ENCODE data around the gene BMERB1. TPM values are rescaled to one million over a fixed set of nuclear protein-coding genes. Genes with fewer than 3 reads are reported as not detected.

The BMERB1 gene
- total RNA-seq, 1 experiment from 2014 or later: 3.8 TPM

DNA sequence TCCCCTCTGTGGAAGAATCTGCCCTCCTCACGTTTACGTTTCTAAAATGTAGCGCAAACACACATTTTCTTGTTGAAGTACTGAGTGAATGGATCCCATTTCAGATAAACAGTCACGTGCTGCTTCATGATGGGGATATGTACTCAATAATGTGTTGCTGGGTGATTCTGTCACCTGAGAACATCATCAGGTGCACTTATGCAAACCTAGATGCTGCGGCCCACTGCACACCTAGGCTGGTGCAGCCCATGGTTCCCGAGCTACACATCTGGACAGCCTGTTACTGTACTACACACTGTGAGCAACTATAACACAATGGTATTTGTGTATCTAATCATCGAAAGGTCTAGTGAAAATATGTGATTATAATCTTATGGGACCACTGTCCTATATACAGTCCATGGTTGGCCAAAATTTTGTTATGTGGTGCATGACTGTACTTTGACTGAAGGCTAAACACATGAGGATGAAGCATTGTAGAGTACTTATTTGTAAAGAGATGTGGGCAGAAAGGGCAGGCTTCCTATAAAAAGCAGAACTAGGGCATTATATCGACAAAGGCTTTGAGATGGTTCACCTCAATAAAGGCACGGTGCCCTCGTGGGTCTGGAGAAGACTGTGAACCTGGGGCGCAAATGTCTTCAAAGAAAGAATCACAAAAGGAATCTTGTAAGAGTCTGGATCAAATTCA is 182.2 kb downstream of the BMERB1 start:
- TF ChIP-seq EZH2 (IDR thresholded peaks at IDR 0.05; ENCODE audit: low read length, unreplicated experiment) (no peak), EZH2phosphoT487 (IDR thresholded peaks at IDR 0.05; ENCODE audit: borderline replicate concordance, low read length) (no peak)
- TF ChIP-seq, protein P1, sequence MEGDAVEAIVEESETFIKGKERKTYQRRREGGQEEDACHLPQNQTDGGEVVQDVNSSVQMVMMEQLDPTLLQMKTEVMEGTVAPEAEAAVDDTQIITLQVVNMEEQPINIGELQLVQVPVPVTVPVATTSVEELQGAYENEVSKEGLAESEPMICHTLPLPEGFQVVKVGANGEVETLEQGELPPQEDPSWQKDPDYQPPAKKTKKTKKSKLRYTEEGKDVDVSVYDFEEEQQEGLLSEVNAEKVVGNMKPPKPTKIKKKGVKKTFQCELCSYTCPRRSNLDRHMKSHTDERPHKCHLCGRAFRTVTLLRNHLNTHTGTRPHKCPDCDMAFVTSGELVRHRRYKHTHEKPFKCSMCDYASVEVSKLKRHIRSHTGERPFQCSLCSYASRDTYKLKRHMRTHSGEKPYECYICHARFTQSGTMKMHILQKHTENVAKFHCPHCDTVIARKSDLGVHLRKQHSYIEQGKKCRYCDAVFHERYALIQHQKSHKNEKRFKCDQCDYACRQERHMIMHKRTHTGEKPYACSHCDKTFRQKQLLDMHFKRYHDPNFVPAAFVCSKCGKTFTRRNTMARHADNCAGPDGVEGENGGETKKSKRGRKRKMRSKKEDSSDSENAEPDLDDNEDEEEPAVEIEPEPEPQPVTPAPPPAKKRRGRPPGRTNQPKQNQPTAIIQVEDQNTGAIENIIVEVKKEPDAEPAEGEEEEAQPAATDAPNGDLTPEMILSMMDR (conservative IDR thresholded peaks at IDR 0.05; ENCODE audit: low read depth, low read length): no peak
- Histone ChIP-seq H3K9me3 (ENCODE audit: low read length) (no peaks in the 10 kb centered on the region), H3K27me3 (ENCODE audit: low read length) (no peaks in the 10 kb centered on the region), H4K20me1 (ENCODE audit: low read length) (no peaks in the 10 kb centered on the region), H3K4me1 (ENCODE audit: insufficient read depth, low read length) (peaks cover 5% of the 10 kb centered on the region), H3K79me2 (ENCODE audit: low read length) (no peaks in the 10 kb centered on the region), H3K4me3 (ENCODE audit: low read length) (no peak overlapping the region), H3K9me2 (replicated peaks; ENCODE audit: low read length) (no peaks in the 10 kb centered on the region), H3K9ac (ENCODE audit: low read length) (no peak overlapping the region), H3K27ac (ENCODE audit: low read length) (no peak overlapping the region), H2AFZ (ENCODE audit: low read length) (no peak overlapping the region), H3F3A (ENCODE audit: low read length, unreplicated experiment) (no peaks in the 10 kb centered on the region), H3K4me2 (ENCODE audit: low read length) (no peak overlapping the region), H3K36me3 (ENCODE audit: low read depth, low read length) (no peaks in the 10 kb centered on the region; the same call in 1 of the 2 replicates)
- POLR2A ChIA-PET (ENCODE audit: unreplicated experiment): no interaction called here
- no peak for DNase-seq
- CTCF ChIA-PET: no interaction called here
- intact Hi-C loops (cut with micrococcal nuclease): no loop called here
- BruUV-seq (replicated peaks): no TSS peak
- no peak for ATAC-seq

DNA sequence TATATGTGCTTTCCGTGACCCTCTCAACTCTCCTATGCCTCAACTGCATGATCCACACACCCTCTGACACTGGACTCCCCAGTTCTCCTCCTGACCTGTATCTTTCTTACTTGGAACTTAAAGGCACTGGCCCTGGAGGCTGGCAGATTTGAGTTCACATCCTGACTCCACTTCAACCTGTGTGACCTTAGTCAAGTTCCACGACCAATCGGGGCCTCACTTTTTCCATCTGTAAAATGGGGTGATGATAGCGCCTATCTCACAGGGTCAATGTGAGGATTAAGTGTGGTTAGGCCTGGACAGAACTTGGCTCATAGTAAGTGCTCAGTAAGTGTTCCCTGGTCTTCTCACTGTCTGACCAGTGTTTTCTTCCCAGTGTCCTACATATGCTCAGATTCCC is 183.5 kb downstream of the BMERB1 start:
- Histone ChIP-seq H3K79me2 (ENCODE audit: low read length) (no peaks in the 10 kb centered on the region), H3K4me3 (ENCODE audit: low read length) (no peak overlapping the region), H3K27ac (ENCODE audit: low read length) (no peak overlapping the region), H3K9ac (ENCODE audit: low read length) (no peak overlapping the region), H3K36me3 (ENCODE audit: low read depth, low read length) (no peaks in the 10 kb centered on the region; the same call in 1 of the 2 replicates), H3K9me3 (ENCODE audit: low read length) (no peaks in the 10 kb centered on the region), H2AFZ (ENCODE audit: low read length) (no peak overlapping the region), H3F3A (ENCODE audit: low read length, unreplicated experiment) (no peaks in the 10 kb centered on the region), H3K9me2 (replicated peaks; ENCODE audit: low read length) (no peaks in the 10 kb centered on the region), H3K27me3 (ENCODE audit: low read length) (no peaks in the 10 kb centered on the region), H3K4me2 (ENCODE audit: low read length) (no peak overlapping the region), H3K4me1 (ENCODE audit: insufficient read depth, low read length) (peaks cover 5% of the 10 kb centered on the region), H4K20me1 (ENCODE audit: low read length) (no peaks in the 10 kb centered on the region)
- DNase-seq: no peak
- intact Hi-C loops (cut with micrococcal nuclease): no loop called here
- ChIA-PET CTCF (no interaction called here), POLR2A (ENCODE audit: unreplicated experiment) (no interaction called here)
- no peak for ATAC-seq
- BruUV-seq (replicated peaks): no TSS peak
- TF ChIP-seq EZH2 (IDR thresholded peaks at IDR 0.05; ENCODE audit: low read length, unreplicated experiment): no peak
- TF ChIP-seq, protein P1 (conservative IDR thresholded peaks at IDR 0.05; ENCODE audit: low read depth, low read length): no peak
- TF ChIP-seq EZH2phosphoT487 (IDR thresholded peaks at IDR 0.05; ENCODE audit: borderline replicate concordance, low read length): no peak

DNA sequence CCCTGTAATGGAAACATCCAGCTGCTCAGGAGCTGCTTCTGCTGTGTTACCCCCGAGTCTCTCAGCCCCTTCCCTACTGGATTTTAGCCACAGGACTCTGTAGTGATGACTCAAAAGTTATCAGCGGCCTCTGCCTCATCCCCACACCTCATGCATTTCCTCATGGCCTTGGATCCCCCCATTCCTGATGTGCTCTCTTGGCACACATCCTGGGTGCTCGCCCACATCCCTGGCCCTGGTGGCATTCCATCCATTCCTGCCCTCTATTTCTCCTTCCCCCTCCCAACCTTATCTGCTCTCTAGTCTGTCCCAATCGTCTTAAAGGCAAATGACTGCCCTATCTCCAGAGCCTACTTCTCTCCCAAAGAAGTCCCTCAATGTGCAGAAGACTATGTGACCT is 184.0 kb downstream of the BMERB1 start:
- TF ChIP-seq EZH2 (IDR thresholded peaks at IDR 0.05; ENCODE audit: low read length, unreplicated experiment) (no peak), EZH2phosphoT487 (IDR thresholded peaks at IDR 0.05; ENCODE audit: borderline replicate concordance, low read length) (no peak)
- TF ChIP-seq, protein P1 (conservative IDR thresholded peaks at IDR 0.05; ENCODE audit: low read depth, low read length): no peak

More for the DNA sequence above, 184.0 kb downstream of the BMERB1 start:
- no TSS peak for BruUV-seq (replicated peaks)
- no peaks in the 10 kb centered on the region for H3K27me3 ChIP-seq (ENCODE audit: low read length)
- H3K9me2 ChIP-seq (replicated peaks; ENCODE audit: low read length): no peaks in the 10 kb centered on the region
- no peaks in the 10 kb centered on the region for H3F3A ChIP-seq (ENCODE audit: low read length, unreplicated experiment)
- intact Hi-C loops (cut with micrococcal nuclease): no loop called here
- H3K4me2 ChIP-seq (ENCODE audit: low read length): no peak overlapping the region
- H2AFZ ChIP-seq (ENCODE audit: low read length): no peak overlapping the region
- H3K4me3 ChIP-seq (ENCODE audit: low read length): no peak overlapping the region
- peaks cover 5% of the 10 kb centered on the region for H3K4me1 ChIP-seq (ENCODE audit: insufficient read depth, low read length)
- no peak overlapping the region for H3K9ac ChIP-seq (ENCODE audit: low read length)
- no peaks in the 10 kb centered on the region for H3K79me2 ChIP-seq (ENCODE audit: low read length)
- ChIA-PET CTCF (no interaction called here), POLR2A (ENCODE audit: unreplicated experiment) (no interaction called here)
- no peak overlapping the region for H3K27ac ChIP-seq (ENCODE audit: low read length)
- ATAC-seq (no peak), DNase-seq (no peak)
- no peaks in the 10 kb centered on the region for H3K9me3 ChIP-seq (ENCODE audit: low read length)
- no peaks in the 10 kb centered on the region; the same call in 1 of the 2 replicates for H3K36me3 ChIP-seq (ENCODE audit: low read depth, low read length)
- H4K20me1 ChIP-seq (ENCODE audit: low read length): no peaks in the 10 kb centered on the region
